IMR-90 (cell line): Measurements from ENCODE around the gene C17orf78. TPM values are rescaled to one million over a fixed set of nuclear protein-coding genes. Genes with fewer than 3 reads are reported as not detected.

Source experiments
- ATAC-seq: fragments of 200-7000 bp; cut with Tn5 transposase; 2 replicates; pipeline ENCODE4 v1.9.1; 2020; ENCODE audit warnings: low read depth, mild to moderate bottlenecking, moderate library complexity
- BruUV-seq: library from RNA; stranded (reverse); fragments of 400-500 nt; replicated peaks from 2 replicates; lab custom pipeline; 2021; lab: Mats Ljungman, UMichigan
- CTCF ChIA-PET: fragments of 300-600 bp; formaldehyde crosslinking; extraction: SDS; loops from one replicate; lab custom pipeline; 2021; ENCODE audit warnings: antibody characterized with exemption; lab: Yijun Ruan, JAX
- POLR2A ChIA-PET: fragments of 300-600 bp; sonication (Branson Sonifier 250); formaldehyde crosslinking; loops from one replicate; lab custom pipeline; 2022; ENCODE audit warnings: antibody characterized with exemption; ENCODE audit not compliant: unreplicated experiment; lab: Charles Lee
- DNase-seq: peaks from one replicate; pipeline ENCODE4 v3.0.0; 2013
- H2AFZ ChIP-seq: replicated peaks from 2 replicates; pipeline ENCODE3; 2013; ENCODE audit warnings: low read length, mild to moderate bottlenecking; ENCODE audit not compliant: poor library complexity
- H2AK5ac ChIP-seq: 2 replicates; pipeline ENCODE4 v1.6.1; 2013; ENCODE audit warnings: low read depth, low read length, inconsistent platforms
- H2AK9ac ChIP-seq: replicated peaks from 2 replicates; pipeline ENCODE3; 2013; ENCODE audit warnings: mild to moderate bottlenecking, low read depth, low read length, moderate library complexity; ENCODE audit not compliant: poor library complexity
- H2BK120ac ChIP-seq: 2 replicates; pipeline ENCODE4 v1.6.1; 2013; ENCODE audit warnings: low read depth, low read length, inconsistent platforms
- H2BK15ac ChIP-seq: 3 replicates; pipeline ENCODE4 v1.6.1; 2013; ENCODE audit warnings: low read depth, low read length, inconsistent platforms
- H2BK20ac ChIP-seq: 2 replicates; pipeline ENCODE4 v1.6.1; 2013; ENCODE audit warnings: low read depth, mild to moderate bottlenecking, inconsistent platforms, low read length, moderate library complexity
- H2BK5ac ChIP-seq: 2 replicates; pipeline ENCODE4 v1.6.1; 2013; ENCODE audit warnings: mild to moderate bottlenecking, low read depth, low read length, inconsistent platforms; ENCODE audit not compliant: poor library complexity, severe bottlenecking
- H3K14ac ChIP-seq: replicated peaks from 2 replicates; pipeline ENCODE4 v1.6.1; 2013; ENCODE audit warnings: low read depth, low read length, inconsistent platforms
- H3K18ac ChIP-seq: 2 replicates; pipeline ENCODE4 v1.6.1; 2013; ENCODE audit warnings: low read depth, low read length, control low read depth
- H3K23ac ChIP-seq: 2 replicates; pipeline ENCODE4 v1.6.1; 2013; ENCODE audit warnings: low read depth, low read length, inconsistent platforms
- H3K27ac ChIP-seq: 2 replicates; pipeline ENCODE4 v1.5.1; 2013; ENCODE audit warnings: mild to moderate bottlenecking, control low read depth, low read length; ENCODE audit not compliant: insufficient read depth
- H3K27me3 ChIP-seq: 2 replicates; pipeline ENCODE4 v1.6.1; 2013; ENCODE audit warnings: low read length; ENCODE audit not compliant: control insufficient read depth, insufficient read depth
- H3K36me3 ChIP-seq: 2 replicates; pipeline ENCODE4 v1.6.1; 2013; ENCODE audit warnings: low read length, mixed read lengths; ENCODE audit not compliant: control insufficient read depth, insufficient read depth
- H3K4ac ChIP-seq: 2 replicates; pipeline ENCODE4 v1.6.1; 2013; ENCODE audit warnings: low read depth, low read length, inconsistent platforms
- H3K4me1 ChIP-seq: 2 replicates; pipeline ENCODE4 v1.6.1; 2013; ENCODE audit warnings: low read length, mixed read lengths; ENCODE audit not compliant: control insufficient read depth, insufficient read depth
- H3K4me2 ChIP-seq: 2 replicates; pipeline ENCODE4 v1.6.1; 2013; ENCODE audit warnings: low read depth, mild to moderate bottlenecking, control low read depth, low read length, moderate library complexity
- H3K4me3 ChIP-seq: 2 replicates; pipeline ENCODE4 v1.5.1; 2013; ENCODE audit warnings: low read depth, mild to moderate bottlenecking, control low read depth, low read length, moderate library complexity; ENCODE audit not compliant: insufficient read depth
- H3K56ac ChIP-seq: 2 replicates; pipeline ENCODE4 v1.6.1; 2013; ENCODE audit warnings: low read length, inconsistent platforms; ENCODE audit not compliant: insufficient read depth; ENCODE audit errors: extremely low read depth
- H3K79me1 ChIP-seq, 2 experiments: 2 replicates each; pipeline ENCODE4 v1.6.1; 2013; ENCODE audit warnings: low read length in 2 of 2, inconsistent platforms in 1 of 2, low read depth in 1 of 2
- H3K9ac ChIP-seq: 2 replicates; pipeline ENCODE4 v1.6.1; 2013; ENCODE audit warnings: low read depth, low read length, control low read depth
- H3K9me1 ChIP-seq: 2 replicates; pipeline ENCODE4 v1.6.1; 2013; ENCODE audit warnings: low read length, inconsistent platforms; ENCODE audit not compliant: insufficient read depth
- H3K9me3 ChIP-seq: 2 replicates; pipeline ENCODE4 v1.6.1; 2013; ENCODE audit warnings: low read length; ENCODE audit not compliant: control insufficient read depth, insufficient read depth
- H4K20me1 ChIP-seq: 2 replicates; pipeline ENCODE4 v1.6.1; 2013; ENCODE audit warnings: low read length, inconsistent platforms; ENCODE audit not compliant: insufficient read depth
- H4K5ac ChIP-seq: 2 replicates; pipeline ENCODE4 v1.6.1; 2013; ENCODE audit warnings: mild to moderate bottlenecking, low read depth, low read length, control low read depth
- H4K8ac ChIP-seq, 2 experiments: 2 replicates each; pipeline ENCODE4 v1.6.1; 2013; ENCODE audit warnings: low read depth in 2 of 2, low read length in 2 of 2, control low read depth in 1 of 2, inconsistent platforms in 1 of 2
- H4K91ac ChIP-seq: 2 replicates; pipeline ENCODE4 v1.6.1; 2013; ENCODE audit warnings: low read depth, low read length, inconsistent platforms; ENCODE audit not compliant: insufficient read depth
- BHLHE40 ChIP-seq: fragments of 150-350 bp; IDR thresholded peaks from 2 replicates; pipeline ENCODE4 v1.6.1; 2016; ENCODE audit warnings: mild to moderate bottlenecking, low read depth, low read length
- CEBPB ChIP-seq: IDR thresholded peaks from 2 replicates; pipeline ENCODE4 v1.6.1; 2012; ENCODE audit warnings: low read depth, low read length, improper control_type of control experiment
- MAZ ChIP-seq: IDR thresholded peaks from 2 replicates; pipeline ENCODE4 v1.6.1; 2012; ENCODE audit warnings: low read depth, mild to moderate bottlenecking, low read length, improper control_type of control experiment, moderate library complexity, borderline replicate concordance
- MXI1 ChIP-seq: IDR thresholded peaks from 2 replicates; pipeline ENCODE4 v1.6.1; 2012; ENCODE audit warnings: low read depth, mild to moderate bottlenecking, low read length, moderate library complexity, borderline replicate concordance
- POLR2A ChIP-seq: IDR thresholded peaks from 2 replicates; pipeline ENCODE4 v1.6.1; 2012; ENCODE audit warnings: mild to moderate bottlenecking, low read depth, low read length
- RAD21 ChIP-seq: IDR thresholded peaks from 2 replicates; pipeline ENCODE4 v1.6.1; 2012; ENCODE audit warnings: low read length, improper control_type of control experiment
- RCOR1 ChIP-seq: IDR thresholded peaks from 2 replicates; pipeline ENCODE4 v1.6.1; 2012; ENCODE audit warnings: mild to moderate bottlenecking, low read length, improper control_type of control experiment; ENCODE audit not compliant: insufficient replicate concordance
- RFX5 ChIP-seq: IDR thresholded peaks from 2 replicates; pipeline ENCODE4 v1.8.0; 2012; ENCODE audit warnings: low read depth, mild to moderate bottlenecking, low read length, moderate library complexity
- SMC3 ChIP-seq: fragments of 150-350 bp; IDR thresholded peaks from 2 replicates; pipeline ENCODE4 v1.6.1; 2016; ENCODE audit warnings: low read depth, mild to moderate bottlenecking, antibody characterized with exemption, low read length, moderate library complexity
- WGBS, 2 experiments: methylation state at CpG; one replicate each; pipeline versions ENCODE4 v1.1.5 to v1.1.7; 2013; ENCODE audit warnings: missing lambda C conversion rate in 2 of 2; ENCODE audit not compliant: insufficient read length in 1 of 2; ENCODE audit errors: extremely low coverage in 2 of 2; 5-methylcytosine and 5-hydroxymethylcytosine counted together
- dilution Hi-C: fragments of 300-500 bp; cut with HindIII; formaldehyde crosslinking; loops from one replicate; pipeline ENCODE4 v1.14.3; 2018; ENCODE audit warnings: low sequenced_read_pairs; ENCODE audit not compliant: unreplicated experiment
- in situ Hi-C: fragments of 300-500 bp; cut with MboI; formaldehyde crosslinking; loops from 3 replicates; pipeline ENCODE4 v1.14.3; 2019; ENCODE audit warnings: low sequenced_read_pairs, inconsistent platforms, mixed read lengths
- intact Hi-C: fragments of 100-400 bp; cut with micrococcal nuclease; formaldehyde crosslinking; loops from 2 replicates; pipeline ENCODE4 v1.10.0; 2022
- polyA plus RNA-seq, 3 experiments: library from polyadenylated mRNA; depleted of rRNA; stranded (reverse); fragments of >200 nt; gene quantifications; 2 replicates each; pipeline ENCODE4 v1.2.3, GENCODE V29; 2012; ENCODE audit warnings: low replicate concordance in 1 of 3
- total RNA-seq: library from RNA; depleted of rRNA; stranded (reverse); fragments of >200 nt; gene quantifications from 2 replicates; pipeline ENCODE4 v1.2.3, GENCODE V29; 2012

C17orf78 gene
- total and polyA plus RNA-seq, 2 of the 4 experiments (the other 2 are of a cell fraction): not detected

- dilution Hi-C loops (no loop called here), in situ Hi-C loops (no loop called here), intact Hi-C loops (no loop called here)
- BruUV-seq: no TSS peak
- H3K9me3 ChIP-seq: no peaks in the 10 kb centered on the region
- H4K91ac ChIP-seq: no peak overlapping the region
- no peak overlapping the region for H2BK5ac ChIP-seq
- H3K36me3 ChIP-seq: no peaks in the 10 kb centered on the region
- H3K9ac ChIP-seq: no peak overlapping the region
- H2BK20ac ChIP-seq: no peak overlapping the region
- H4K20me1 ChIP-seq: no peaks in the 10 kb centered on the region
- H4K5ac ChIP-seq: no peak overlapping the region
- no peaks in the 10 kb centered on the region for H3K27me3 ChIP-seq
- no peak overlapping the region for H3K56ac ChIP-seq
- ChIA-PET POLR2A (no interaction called here), CTCF (interaction anchor here (3.4 kb wide), 1 partner anchor 13 kb away, joined by 21 read pairs; no protein-coding TSS in a partner anchor)
- H3K27ac ChIP-seq: no peak overlapping the region
- ATAC-seq (no peak), DNase-seq (no peak)
- no peak overlapping the region for H2BK120ac ChIP-seq
- no CpG with 5 or more reads among the region's 5 CpGs for WGBS, 2 experiments
- H3K14ac ChIP-seq: no peak overlapping the region
- no peak overlapping the region for H3K4ac ChIP-seq
- no peak overlapping the region for H4K8ac ChIP-seq
- H3K23ac ChIP-seq: no peak overlapping the region
- H3K18ac ChIP-seq: no peak overlapping the region
- peaks cover 0 to 20% of the 10 kb centered on the region in 2 experiments; a peak in 3 of 4 replicates for H3K79me1 ChIP-seq
- H3K4me2 ChIP-seq: no peak overlapping the region
- H3K9me1 ChIP-seq: no peaks in the 10 kb centered on the region
- peaks cover 7% of the 10 kb centered on the region for H3K4me1 ChIP-seq
- H2BK15ac ChIP-seq: no peak overlapping the region
- no peak overlapping the region for H2AK9ac ChIP-seq
- TF ChIP-seq SMC3 (no peak), POLR2A (no peak), BHLHE40 (no peak), MXI1 (no peak), RCOR1 (no peak), RFX5 (no peak), CEBPB (no peak), MAZ (no peak), RAD21 (no peak)
- no peak overlapping the region for H3K4me3 ChIP-seq
- H2AFZ ChIP-seq: no peak overlapping the region
- no peak overlapping the region for H2AK5ac ChIP-seq
Observed at GRCh38 chr17:37386462-37386861, 10.7 kb downstream of the C17orf78 start.
